Measurements from ENCODE around the gene AMIGO1.

Gene AMIGO1

GRCh38 chr1:109532365-109533136 is 23.0 kb upstream of the AMIGO1 start:
- peak; percentile 84 for DNase-seq (ENCODE audit: low read depth, low spot score)

GRCh38 chr1:109531826-109532364 is 22.4 kb upstream of the AMIGO1 start:
- DNase-seq (ENCODE audit: low read depth, low spot score), result no peak

GRCh38 chr1:109531380-109531779 is 21.9 kb upstream of the AMIGO1 start:
- DNase-seq (ENCODE audit: low read depth, low spot score), result no peak

- DNase-seq (ENCODE audit: low read depth, low spot score), result no peak
These were observed 21.0 kb upstream of the AMIGO1 start for GRCh38 chr1:109530457-109531087.

GRCh38 chr1:109529881-109530456 is 20.4 kb upstream of the AMIGO1 start:
- no peak for DNase-seq (ENCODE audit: low read depth, low spot score)

GRCh38 chr1:109528712-109529111 is 19.2 kb upstream of the AMIGO1 start:
- DNase-seq (ENCODE audit: low read depth, low spot score), result no peak

- DNase-seq (ENCODE audit: low read depth, low spot score), result no peak
These were observed 18.5 kb upstream of the AMIGO1 start for GRCh38 chr1:109527846-109528695.

GRCh38 chr1:109527098-109527811 is 17.7 kb upstream of the AMIGO1 start:
- DNase-seq (ENCODE audit: low read depth, low spot score), result no peak

GRCh38 chr1:109523706-109524105 is 14.2 kb upstream of the AMIGO1 start:
- no peak for DNase-seq (ENCODE audit: low read depth, low spot score)

- no peak for DNase-seq (ENCODE audit: low read depth, low spot score)
These were observed 12.5 kb upstream of the AMIGO1 start for GRCh38 chr1:109522026-109522425.

- DNase-seq (ENCODE audit: low read depth, low spot score), result no peak
These were observed 11.8 kb upstream of the AMIGO1 start for GRCh38 chr1:109521002-109521951.

- DNase-seq (ENCODE audit: low read depth, low spot score), result no peak
These were observed 7.8 kb upstream of the AMIGO1 start for GRCh38 chr1:109517337-109517736.

GRCh38 chr1:109516872-109517271 is 7.3 kb upstream of the AMIGO1 start:
- DNase-seq (ENCODE audit: low read depth, low spot score), result no peak

GRCh38 chr1:109514846-109515245 is 5.3 kb upstream of the AMIGO1 start:
- DNase-seq (ENCODE audit: low read depth, low spot score), result no peak

GRCh38 chr1:109513110-109513710 is 3.7 kb upstream of the AMIGO1 start:
- no peak for DNase-seq (ENCODE audit: low read depth, low spot score)

GRCh38 chr1:109508873-109509175 is 703 bp downstream of the AMIGO1 start:
- no peak for DNase-seq (ENCODE audit: low read depth, low spot score)

- DNase-seq (ENCODE audit: low read depth, low spot score), result no peak
These were observed 1.3 kb downstream of the AMIGO1 start for GRCh38 chr1:109508001-109508872.

- no peak for DNase-seq (ENCODE audit: low read depth, low spot score)
These were observed 4.6 kb downstream of the AMIGO1 start for GRCh38 chr1:109504974-109505373.

- DNase-seq (ENCODE audit: low read depth, low spot score), result no peak
These were observed 5.6 kb downstream of the AMIGO1 start for GRCh38 chr1:109503935-109504334.
